Smooth muscle cell (in vitro differentiated cells): ENCODE results near the gene DNAH2. TPM values are rescaled to one million over a fixed set of nuclear protein-coding genes. Genes with fewer than 3 reads are reported as not detected.

Experiments
- DNase-seq: peaks from one replicate; lab custom pipeline; 2025; ENCODE audit not compliant: unreplicated experiment; lab: John Stamatoyannopoulos, UW
- H2AFZ ChIP-seq: fragments of 200-600 bp; sonication (generic); 2 replicates; pipeline ENCODE4 v1.6.0; 2016; ENCODE audit warnings: antibody characterized with exemption, low read depth, mild to moderate bottlenecking
- H3F3A ChIP-seq: fragments of 200-600 bp; sonication (generic); 2 replicates; pipeline ENCODE4 v1.6.0; 2017; ENCODE audit warnings: antibody characterized with exemption, low read depth
- H3K27ac ChIP-seq: fragments of 200-600 bp; sonication (generic); 2 replicates; pipeline ENCODE4 v1.5.1; 2016; ENCODE audit warnings: low read depth, mild to moderate bottlenecking
- H3K27me3 ChIP-seq: fragments of 200-600 bp; sonication (generic); 2 replicates; pipeline ENCODE4 v1.6.1; 2016; ENCODE audit warnings: low read depth, mild to moderate bottlenecking
- H3K36me3 ChIP-seq: fragments of 200-600 bp; sonication (generic); 2 replicates; pipeline ENCODE4 v1.5.1; 2016; ENCODE audit warnings: low read depth
- H3K4me1 ChIP-seq: fragments of 200-600 bp; sonication (generic); 2 replicates; pipeline ENCODE4 v1.5.1; 2016; ENCODE audit warnings: low read depth
- H3K4me2 ChIP-seq: fragments of 200-600 bp; sonication (generic); 2 replicates; pipeline ENCODE4 v1.6.0; 2016; ENCODE audit warnings: mild to moderate bottlenecking
- H3K4me3 ChIP-seq: fragments of 200-600 bp; sonication (generic); 2 replicates; pipeline ENCODE4 v1.5.1; 2016; ENCODE audit warnings: mild to moderate bottlenecking
- H3K79me2 ChIP-seq: fragments of 200-600 bp; sonication (generic); 2 replicates; pipeline ENCODE4 v1.6.0; 2016; ENCODE audit warnings: low read depth, mild to moderate bottlenecking
- H3K9ac ChIP-seq: fragments of 200-600 bp; sonication (generic); 2 replicates; pipeline ENCODE4 v1.6.0; 2016; ENCODE audit warnings: low read depth
- H3K9me3 ChIP-seq: fragments of 200-600 bp; sonication (generic); replicated peaks from 2 replicates; pipeline ENCODE4 v1.5.1; 2016; ENCODE audit warnings: low read depth
- H4K20me1 ChIP-seq: fragments of 200-600 bp; sonication (generic); 2 replicates; pipeline ENCODE4 v1.6.0; 2016; ENCODE audit warnings: low read depth
- CTCF ChIP-seq: fragments of 200-600 bp; sonication (generic); IDR thresholded peaks from 2 replicates; pipeline ENCODE4 v1.5.1; 2017; ENCODE audit warnings: borderline replicate concordance, mild to moderate bottlenecking, antibody characterized with exemption; ENCODE audit not compliant: insufficient read depth, poor library complexity, severe bottlenecking
- WGBS: methylation state at CpG from one replicate; pipeline ENCODE4 v1.1.7; 2016; ENCODE audit warnings: low lambda C conversion rate; 5-methylcytosine and 5-hydroxymethylcytosine counted together
- polyA plus RNA-seq: library from polyadenylated mRNA; unstranded; fragments of >200 nt; fragmentation: Nextera tagmentation; extraction: Ambion mirVana; gene quantifications from 2 replicates; pipeline ENCODE4 v1.2.1, GENCODE V29; 2016
- total RNA-seq: library from RNA; depleted of rRNA; stranded (reverse); fragments of >200 nt; gene quantifications from 2 replicates; pipeline ENCODE4 v1.2.3, GENCODE V29; 2014

Gene DNAH2
- total and polyA plus RNA-seq, 2 experiments from 2014 or later, result not detected

GRCh38 chr17:7705269-7706255, 12.0 kb upstream of the DNAH2 start:
- H4K20me1 ChIP-seq, result no peaks in the 10 kb centered on the region
- H2AFZ ChIP-seq, result peak overlapping the region; percentile 71
- TF ChIP-seq CTCF, result no peak
- no peaks in the 10 kb centered on the region for H3K9me3 ChIP-seq
- no peak overlapping the region for H3K27ac ChIP-seq
- H3K79me2 ChIP-seq, result no peaks in the 10 kb centered on the region
- H3K9ac ChIP-seq, result peak overlapping the region; percentile 32
- no peaks in the 10 kb centered on the region for H3K27me3 ChIP-seq
- H3K36me3 ChIP-seq, result no peaks in the 10 kb centered on the region
- H3K4me2 ChIP-seq, result peak overlapping the region; percentile 88
- H3F3A ChIP-seq, result no peaks in the 10 kb centered on the region
- 10% methylated on average over 2 of the region's 50 CpGs for WGBS
- H3K4me1 ChIP-seq, result peaks cover 22% of the 10 kb centered on the region
- DNase-seq, result no peak
- H3K4me3 ChIP-seq, result peak overlapping the region; percentile 61

- H3K79me2 ChIP-seq, result no peaks in the 10 kb centered on the region
- H3K4me2 ChIP-seq, result peak overlapping the region; percentile 88
- H3K9me3 ChIP-seq, result no peaks in the 10 kb centered on the region
- DNase-seq, result no peak
- peaks cover 9% of the 10 kb centered on the region for H3K27me3 ChIP-seq
- H3K4me3 ChIP-seq, result no peak overlapping the region
- H3K4me1 ChIP-seq, result peaks cover 22% of the 10 kb centered on the region
- 70% methylated on average over 3 of the region's 3 CpGs for WGBS
- H3F3A ChIP-seq, result no peaks in the 10 kb centered on the region
- no peak overlapping the region for H2AFZ ChIP-seq
- H4K20me1 ChIP-seq, result no peaks in the 10 kb centered on the region
- H3K9ac ChIP-seq, result no peak overlapping the region
- no peaks in the 10 kb centered on the region for H3K36me3 ChIP-seq
- no peak for TF ChIP-seq CTCF
- no peak overlapping the region for H3K27ac ChIP-seq
These were observed 10.8 kb upstream of the DNAH2 start for GRCh38 chr17:7706631-7707354.

- no peaks in the 10 kb centered on the region for H3K36me3 ChIP-seq
- WGBS, result 90% methylated on average over 9 of the region's 9 CpGs
- no peaks in the 10 kb centered on the region for H3K79me2 ChIP-seq
- H3K27ac ChIP-seq, result no peak overlapping the region
- H3K9me3 ChIP-seq, result no peaks in the 10 kb centered on the region
- H3K4me2 ChIP-seq, result no peak overlapping the region
- no peaks in the 10 kb centered on the region for H4K20me1 ChIP-seq
- peaks cover 15% of the 10 kb centered on the region for H3K27me3 ChIP-seq
- no peaks in the 10 kb centered on the region for H3F3A ChIP-seq
- TF ChIP-seq CTCF, result no peak
- no peak for DNase-seq
- no peak overlapping the region for H3K9ac ChIP-seq
- peaks cover 23% of the 10 kb centered on the region for H3K4me1 ChIP-seq
- H2AFZ ChIP-seq, result no peak overlapping the region
- no peak overlapping the region for H3K4me3 ChIP-seq
These were observed 10.1 kb upstream of the DNAH2 start for GRCh38 chr17:7707446-7707845.
